CD4-positive, alpha-beta memory T cell (primary cell): Measurements from ENCODE around the gene ZNF135. TPM values are rescaled to one million over a fixed set of nuclear protein-coding genes. Genes with fewer than 3 reads are reported as not detected.

Experiments used
- CTCF ChIA-PET: fragments of 350-600 bp; sonication (Branson Sonifier 250); formaldehyde crosslinking; loops from one replicate; lab custom pipeline; 2021; ENCODE audit warnings: inconsistent platforms; ENCODE audit not compliant: partially characterized antibody; lab: Charles Lee
- POLR2A ChIA-PET: fragments of 350-600 bp; sonication (Branson Sonifier 250); formaldehyde crosslinking; loops from one replicate; lab custom pipeline; 2021; ENCODE audit not compliant: partially characterized antibody; lab: Charles Lee
- DNase-seq, 5 donors: peaks; one replicate each; pipeline versions ENCODE4 v3.0.0 to v3.0.0-alpha.2; 2020 to 2022; ENCODE audit warnings: mixed read lengths in 1 of 5
- H3K27ac ChIP-seq: one replicate; pipeline ENCODE4 v1.7.0; 2013; ENCODE audit warnings: low read depth, low read length
- H3K27me3 ChIP-seq: 2 replicates; pipeline ENCODE4 v1.7.0; 2013; ENCODE audit warnings: mild to moderate bottlenecking, low read length, moderate library complexity; ENCODE audit not compliant: insufficient read depth
- H3K36me3 ChIP-seq: 2 replicates; pipeline ENCODE4 v1.7.0; 2013; ENCODE audit warnings: mild to moderate bottlenecking, low read length, moderate library complexity; ENCODE audit not compliant: insufficient read depth
- H3K4me1 ChIP-seq: 2 replicates; pipeline ENCODE4 v1.7.0; 2013; ENCODE audit warnings: mild to moderate bottlenecking, low read length, moderate library complexity; ENCODE audit not compliant: insufficient read depth
- H3K4me3 ChIP-seq, 2 donors: one replicate each; pipeline ENCODE4 v1.7.0; 2013; ENCODE audit warnings: low read length in 2 of 2, mild to moderate bottlenecking in 1 of 2
- H3K9me3 ChIP-seq, 2 donors: one replicate each; pipeline ENCODE4 v1.7.0; 2013; ENCODE audit warnings: low read length in 2 of 2, control low read depth in 1 of 2; ENCODE audit not compliant: control insufficient read depth in 1 of 2
- H3K27ac Mint-ChIP-seq, 7 donors: one replicate each; pipeline ENCODE4 v1.8.0; 2020 to 2021; ENCODE audit warnings: mixed read lengths in 7 of 7, mild to moderate bottlenecking in 6 of 7, inconsistent platforms in 3 of 7, moderate library complexity in 3 of 7
- H3K27me3 Mint-ChIP-seq, 2 donors: one replicate each; pipeline ENCODE4 v1.8.0; 2020 to 2021; ENCODE audit warnings: mixed read lengths in 2 of 2
- H3K36me3 Mint-ChIP-seq, 2 donors: one replicate each; pipeline ENCODE4 v1.8.0; 2020 to 2021; ENCODE audit warnings: mixed read lengths in 2 of 2, inconsistent platforms in 1 of 2, mild to moderate bottlenecking in 1 of 2
- H3K4me1 Mint-ChIP-seq, 4 donors: one replicate each; pipeline ENCODE4 v1.8.0; 2020 to 2021; ENCODE audit warnings: mixed read lengths in 4 of 4, mild to moderate bottlenecking in 1 of 4
- H3K4me3 Mint-ChIP-seq, 8 donors: one replicate each; pipeline ENCODE4 v1.8.0; 2020 to 2021; ENCODE audit warnings: mixed read lengths in 8 of 8, mild to moderate bottlenecking in 7 of 8, moderate library complexity in 6 of 8, inconsistent platforms in 3 of 8
- H3K9me3 Mint-ChIP-seq, 8 donors: one replicate each; pipeline ENCODE4 v1.8.0; 2020 to 2021; ENCODE audit warnings: mixed read lengths in 8 of 8, mild to moderate bottlenecking in 5 of 8, inconsistent platforms in 3 of 8, moderate library complexity in 1 of 8
- intact Hi-C: fragments of 100-400 bp; cut with micrococcal nuclease; formaldehyde crosslinking; loops from one replicate; pipeline ENCODE4 v1.15.1; 2023
- polyA plus RNA-seq, 2 donors: library from polyadenylated mRNA; unstranded; fragments of 300-500 nt; fragmentation: Illumina TruSeq; gene quantifications; one replicate each; pipeline ENCODE4 v1.2.3, GENCODE V29; 2021
- total RNA-seq, 2 experiments: library from RNA; stranded (reverse); gene quantifications; one replicate each; pipeline ENCODE4 v1.2.3, GENCODE V29; 2021

The ZNF135 gene
- total and polyA plus RNA-seq, 4 experiments from 2014 or later = 0.41 to 2.0 (median 0.45) TPM

- Mint-ChIP-seq H3K4me3 (no peak overlapping the region), H3K27ac (no peak overlapping the region), H3K36me3 (peaks cover 3 to 7% of the 10 kb centered on the region in 2 donors), H3K27me3 (peaks cover 0 to 1% of the 10 kb centered on the region in 2 donors), H3K4me1 (no peaks in the 10 kb centered on the region), H3K9me3 (peaks cover 2 to 72% (median 41%) of the 10 kb centered on the region in 8 donors)
- Histone ChIP-seq H3K4me3 (no peak overlapping the region), H3K27ac (no peak overlapping the region), H3K9me3 (peaks cover 0 to 5% of the 10 kb centered on the region in 2 donors), H3K36me3 (no peaks in the 10 kb centered on the region), H3K27me3 (no peaks in the 10 kb centered on the region), H3K4me1 (no peaks in the 10 kb centered on the region)
- intact Hi-C loops = no loop called here
- ChIA-PET POLR2A (no interaction called here), CTCF (no interaction called here)
- DNase-seq = peak in 4 of 5 donors; percentile 18 to 36 (median 24)
Measured at GRCh38 chr19:58021541-58022282, 37.4 kb upstream of the ZNF135 start.

- ChIA-PET CTCF (no interaction called here), POLR2A (no interaction called here)
- intact Hi-C loops = no loop called here
- peaks cover 0 to 5% of the 10 kb centered on the region in 2 donors for H3K9me3 ChIP-seq
- Mint-ChIP-seq H3K9me3 (peaks cover 2 to 69% (median 39%) of the 10 kb centered on the region in 8 donors), H3K27me3 (peaks cover 0 to 1% of the 10 kb centered on the region in 2 donors), H3K4me3 (no peak overlapping the region), H3K4me1 (no peaks in the 10 kb centered on the region), H3K36me3 (peaks cover 3 to 7% of the 10 kb centered on the region in 2 donors), H3K27ac (no peak overlapping the region)
- DNase-seq = no peak
- H3K27ac ChIP-seq = no peak overlapping the region
- H3K4me3 ChIP-seq = no peak overlapping the region
- no peaks in the 10 kb centered on the region for H3K27me3 ChIP-seq
- no peaks in the 10 kb centered on the region for H3K36me3 ChIP-seq
- no peaks in the 10 kb centered on the region for H3K4me1 ChIP-seq
Measured at GRCh38 chr19:58022283-58022660, 36.8 kb upstream of the ZNF135 start.

GRCh38 chr19:58024661-58025060, 34.4 kb upstream of the ZNF135 start:
- no peak overlapping the region for H3K27ac ChIP-seq
- no peak overlapping the region for H3K27ac Mint-ChIP-seq
- H3K36me3 Mint-ChIP-seq = peaks cover 7 to 9% of the 10 kb centered on the region in 2 donors
- no peaks in the 10 kb centered on the region for H3K4me1 Mint-ChIP-seq
- no peak for DNase-seq
- H3K27me3 ChIP-seq = no peaks in the 10 kb centered on the region
- H3K4me3 ChIP-seq = no peak overlapping the region
- no peak overlapping the region for H3K4me3 Mint-ChIP-seq
- POLR2A ChIA-PET = no interaction called here
- peaks cover 0 to 5% of the 10 kb centered on the region in 2 donors for H3K9me3 ChIP-seq
- H3K4me1 ChIP-seq = no peaks in the 10 kb centered on the region
- no peaks in the 10 kb centered on the region for H3K36me3 ChIP-seq
- peaks cover 0 to 70% (median 42%) of the 10 kb centered on the region in 8 donors for H3K9me3 Mint-ChIP-seq
- CTCF ChIA-PET = no interaction called here
- peaks cover 0 to 1% of the 10 kb centered on the region in 2 donors for H3K27me3 Mint-ChIP-seq
- intact Hi-C loops = no loop called here

- Histone ChIP-seq H3K36me3 (no peaks in the 10 kb centered on the region), H3K27ac (no peak within 1 kb of the TSS), H3K4me3 (no peak within 1 kb of the TSS), H3K4me1 (no peaks in the 10 kb centered on the region), H3K27me3 (no peaks in the 10 kb centered on the region), H3K9me3 (no peaks in the 10 kb centered on the region)
- ChIA-PET POLR2A (no interaction called here), CTCF (no interaction called here)
- Mint-ChIP-seq H3K4me3 (peak within 1 kb of the TSS in 5 of 8 donors; percentile 28 to 57 (median 49)), H3K4me1 (no peaks in the 10 kb centered on the region), H3K36me3 (peaks cover 19 to 21% of the 10 kb centered on the region in 2 donors), H3K9me3 (peaks cover 5 to 82% (median 48%) of the 10 kb centered on the region in 8 donors), H3K27me3 (peaks cover 11 to 14% of the 10 kb centered on the region in 2 donors), H3K27ac (peak within 1 kb of the TSS in 1 of 7 donors; percentile 13)
- intact Hi-C loops = no loop called here
- peak in 1 of 5 donors; percentile 11 for DNase-seq
Measured at GRCh38 chr19:58033741-58034476, 25.2 kb upstream of the ZNF135 start, which contains the start of gene ZSCAN1. Gene ZSCAN1, plus strand, starts transcription at chr19:58034025. Its CDS starts 3,812 bp downstream, at chr19:58037837.

- Mint-ChIP-seq H3K27me3 (peaks cover 11 to 14% of the 10 kb centered on the region in 2 donors), H3K9me3 (peaks cover 5 to 84% (median 47%) of the 10 kb centered on the region in 8 donors), H3K4me3 (no peak overlapping the region), H3K36me3 (peaks cover 20 to 21% of the 10 kb centered on the region in 2 donors), H3K27ac (no peak overlapping the region), H3K4me1 (no peaks in the 10 kb centered on the region)
- Histone ChIP-seq H3K36me3 (no peaks in the 10 kb centered on the region), H3K4me3 (no peak overlapping the region), H3K27me3 (no peaks in the 10 kb centered on the region), H3K9me3 (no peaks in the 10 kb centered on the region), H3K27ac (no peak overlapping the region), H3K4me1 (no peaks in the 10 kb centered on the region)
- POLR2A ChIA-PET = no interaction called here
- no peak for DNase-seq
- CTCF ChIA-PET = no interaction called here
- intact Hi-C loops = no loop called here
Measured at GRCh38 chr19:58034477-58034793, 24.6 kb upstream of the ZNF135 start.

- Mint-ChIP-seq H3K4me3 (no peak overlapping the region), H3K27me3 (peaks cover 11 to 14% of the 10 kb centered on the region in 2 donors)
- intact Hi-C loops = no loop called here
Measured at GRCh38 chr19:58035863-58036262, 23.2 kb upstream of the ZNF135 start.

GRCh38 chr19:58037927-58038687, 21.0 kb upstream of the ZNF135 start:
- H3K27ac ChIP-seq = no peak overlapping the region
- intact Hi-C loops = no loop called here
- H3K4me1 Mint-ChIP-seq = no peaks in the 10 kb centered on the region
- no peaks in the 10 kb centered on the region for H3K4me1 ChIP-seq
- ChIA-PET POLR2A (no interaction called here), CTCF (no interaction called here)
- no peaks in the 10 kb centered on the region for H3K9me3 ChIP-seq
- H3K4me3 Mint-ChIP-seq = no peak overlapping the region
- no peaks in the 10 kb centered on the region for H3K27me3 ChIP-seq
- H3K27me3 Mint-ChIP-seq = peaks cover 11 to 14% of the 10 kb centered on the region in 2 donors
- H3K36me3 ChIP-seq = no peaks in the 10 kb centered on the region
- peaks cover 18 to 26% of the 10 kb centered on the region in 2 donors for H3K36me3 Mint-ChIP-seq
- DNase-seq = no peak
- no peak overlapping the region for H3K4me3 ChIP-seq
- peaks cover 5 to 82% (median 49%) of the 10 kb centered on the region in 8 donors for H3K9me3 Mint-ChIP-seq
- H3K27ac Mint-ChIP-seq = no peak overlapping the region

More at GRCh38 chr19:58035863-58036262, 23.2 kb upstream of the ZNF135 start:
- Mint-ChIP-seq H3K27ac (no peak overlapping the region), H3K4me1 (no peaks in the 10 kb centered on the region), H3K9me3 (peaks cover 5 to 81% (median 48%) of the 10 kb centered on the region in 8 donors), H3K36me3 (peaks cover 21% of the 10 kb centered on the region in 2 donors)
- no peak overlapping the region for H3K27ac ChIP-seq
- H3K4me3 ChIP-seq = no peak overlapping the region
- no peaks in the 10 kb centered on the region for H3K27me3 ChIP-seq
- ChIA-PET CTCF (no interaction called here), POLR2A (no interaction called here)
- DNase-seq = no peak
- no peaks in the 10 kb centered on the region for H3K36me3 ChIP-seq
- H3K9me3 ChIP-seq = no peaks in the 10 kb centered on the region
- no peaks in the 10 kb centered on the region for H3K4me1 ChIP-seq
